ENCODE results near the gene RMRP. TPM values are rescaled to one million over a fixed set of nuclear protein-coding genes. Genes with fewer than 3 reads are reported as not detected.

RMRP gene
- total RNA-seq, 4 donors from 2014 or later, result 1,650 to 4,855 (median 3,807) TPM

- WGBS, 2 donors (ENCODE audit: low coverage in 1 of 2), result 28% methylated on average over 5 of the region's 13 CpGs; no CpG with 5 or more reads in 1 of the 2 donors
- Histone ChIP-seq H3K27me3 (no peaks in the 10 kb centered on the region), H3K9me3 (no peaks in the 10 kb centered on the region), H3K4me1 (peaks cover 0 to 67% (median 0%) of the 10 kb centered on the region in 3 donors), H3K27ac (peak overlapping the region; percentile 96 to 99 (median 98)), H3K4me3 (peak overlapping the region; percentile 79 to 81), H3K36me3 (peaks cover 0 to 70% of the 10 kb centered on the region in 2 donors)
- no peak for TF ChIP-seq CTCF (IDR thresholded peaks at IDR 0.05)
- TF ChIP-seq EP300 (IDR thresholded peaks at IDR 0.05), result no peak
- peak in 1 of 2 donors; percentile 39 for TF ChIP-seq POLR2A (IDR thresholded peaks at IDR 0.05)
- TF ChIP-seq POLR2AphosphoS5 (IDR thresholded peaks at IDR 0.05), result peak; percentile 69
- ATAC-seq, result no peak
Observed at GRCh38 chr9:35685506-35685905, 27.7 kb upstream of the RMRP start.

GRCh38 chr9:35684921-35685320 is 27.1 kb upstream of the RMRP start:
- 30 to 59% methylated on average over 5 to 9 of the region's 10 CpGs for WGBS, 2 donors (ENCODE audit: low coverage in 1 of 2)
- no peaks in the 10 kb centered on the region for H3K27me3 ChIP-seq
- no peak for ATAC-seq
- peaks cover 0 to 66% (median 0%) of the 10 kb centered on the region in 3 donors for H3K4me1 ChIP-seq
- H3K36me3 ChIP-seq, result peaks cover 0 to 70% of the 10 kb centered on the region in 2 donors
- peak overlapping the region; percentile 96 to 99 (median 98) for H3K27ac ChIP-seq
- no peaks in the 10 kb centered on the region for H3K9me3 ChIP-seq
- TF ChIP-seq EP300 (IDR thresholded peaks at IDR 0.05), result no peak
- peak; percentile 30 for TF ChIP-seq POLR2AphosphoS5 (IDR thresholded peaks at IDR 0.05)
- no peak for TF ChIP-seq CTCF (IDR thresholded peaks at IDR 0.05)
- peak overlapping the region; percentile 79 to 81 for H3K4me3 ChIP-seq

- TF ChIP-seq POLR2AphosphoS5 (IDR thresholded peaks at IDR 0.05) (peak; percentile 33), POLR2A (IDR thresholded peaks at IDR 0.05) (peak in 1 of 2 donors; percentile 5), EP300 (IDR thresholded peaks at IDR 0.05) (no peak)
- WGBS, 2 donors (ENCODE audit: low coverage in 1 of 2), result 40 to 63% methylated on average over 1 of the region's 2 CpGs
- peak overlapping the region; percentile 79 to 81 for H3K4me3 ChIP-seq
- H3K27ac ChIP-seq, result peak overlapping the region; percentile 96 to 99 (median 98)
- H3K27me3 ChIP-seq, result no peaks in the 10 kb centered on the region
- H3K36me3 ChIP-seq, result peaks cover 0 to 67% of the 10 kb centered on the region in 2 donors
- H3K9me3 ChIP-seq, result no peaks in the 10 kb centered on the region
- peaks cover 0 to 64% (median 0%) of the 10 kb centered on the region in 3 donors for H3K4me1 ChIP-seq
- ATAC-seq, result no peak
Observed at GRCh38 chr9:35683323-35683722, 25.5 kb upstream of the RMRP start.

- 41 to 48% methylated on average over 4 to 6 of the region's 10 CpGs for WGBS, 2 donors (ENCODE audit: low coverage in 1 of 2)
- no peaks in the 10 kb centered on the region for H3K27me3 ChIP-seq
- H3K27ac ChIP-seq, result peak overlapping the region; percentile 96 to 99 (median 98)
- no peaks in the 10 kb centered on the region for H3K9me3 ChIP-seq
- H3K36me3 ChIP-seq, result peaks cover 0 to 60% of the 10 kb centered on the region in 2 donors
- peak overlapping the region; percentile 79 to 81 for H3K4me3 ChIP-seq
- ATAC-seq, result no peak
- TF ChIP-seq POLR2A (IDR thresholded peaks at IDR 0.05), result peak in 1 of 2 donors; percentile 24
- TF ChIP-seq CTCF (IDR thresholded peaks at IDR 0.05), result no peak
- TF ChIP-seq EP300 (IDR thresholded peaks at IDR 0.05), result no peak
- TF ChIP-seq POLR2AphosphoS5 (IDR thresholded peaks at IDR 0.05), result peak; percentile 79
- H3K4me1 ChIP-seq, result peaks cover 0 to 58% (median 0%) of the 10 kb centered on the region in 3 donors
Observed at GRCh38 chr9:35682520-35683315, 24.9 kb upstream of the RMRP start.

- Histone ChIP-seq H3K27ac (peak overlapping the region; percentile 96 to 99 (median 98)), H3K36me3 (peaks cover 0 to 54% of the 10 kb centered on the region in 2 donors), H3K27me3 (no peaks in the 10 kb centered on the region), H3K9me3 (no peaks in the 10 kb centered on the region), H3K4me1 (peaks cover 0 to 58% (median 0%) of the 10 kb centered on the region in 3 donors), H3K4me3 (peak overlapping the region in 1 of 2 donors; percentile 81)
- TF ChIP-seq EP300 (IDR thresholded peaks at IDR 0.05) (no peak), POLR2AphosphoS5 (IDR thresholded peaks at IDR 0.05) (peak; percentile 80)
- 37 to 53% methylated on average over 4 to 6 of the region's 6 CpGs for whole genome bisulfite sequencing, 2 donors (ENCODE audit: low coverage in 1 of 2)
- ATAC-seq, result peak; percentile 6
Observed at GRCh38 chr9:35682051-35682450, 24.2 kb upstream of the RMRP start.
